Lower lobe of right lung (tissue), 2 donors: ENCODE data around the gene TXNL4B. TPM values are rescaled to one million over a fixed set of nuclear protein-coding genes. Genes with fewer than 3 reads are reported as not detected.
"Not testable (repeated sequence)": the region's sequence is repeated elsewhere in the genome, so short reads cannot be mapped to it uniquely, and the experiment has no call there.

Source experiments
- ATAC-seq, 2 donors: fragments of 200-7000 bp; cut with Tn5 transposase; one replicate each; pipeline ENCODE4 v1.9.1; 2020 to 2022; ENCODE audit warnings: mild to moderate bottlenecking in 2 of 2, moderate library complexity in 2 of 2
- DNase-seq: peaks from one replicate; pipeline ENCODE4 v3.0.0-alpha.2; 2020
- H3K27ac ChIP-seq: fragments of 200-600 bp; one replicate; pipeline ENCODE4 v1.8.0; 2022
- H3K27me3 ChIP-seq: fragments of 200-600 bp; one replicate; pipeline ENCODE4 v1.8.0; 2022; ENCODE audit warnings: low read depth
- H3K36me3 ChIP-seq: fragments of 200-600 bp; one replicate; pipeline ENCODE4 v1.8.0; 2022; ENCODE audit warnings: mild to moderate bottlenecking
- H3K4me1 ChIP-seq: fragments of 200-600 bp; one replicate; pipeline ENCODE4 v1.8.0; 2022
- H3K4me3 ChIP-seq: fragments of 200-600 bp; one replicate; pipeline ENCODE4 v1.8.0; 2022; ENCODE audit warnings: mild to moderate bottlenecking
- H3K9me3 ChIP-seq: fragments of 200-600 bp; one replicate; pipeline ENCODE4 v1.8.0; 2022
- intact Hi-C: fragments of 100-400 bp; cut with DNase I; formaldehyde crosslinking; loops from one replicate; pipeline ENCODE4 v1.11.0; 2022
- total RNA-seq: library from RNA; stranded (reverse); fragmentation: NEBNext Ultra II Directional; extraction: Animal tissue kit (Norgen Biotek cat#: 25700); gene quantifications from one replicate; pipeline ENCODE4 v1.2.1, GENCODE V29; 2021
- TF ChIP-seq, protein P1 (sequence below): fragments of 200-600 bp; IDR thresholded peaks from one replicate; pipeline ENCODE4 v1.8.0; 2022; ENCODE audit warnings: antibody characterized with exemption, mild to moderate bottlenecking
- donor health status: DM: no; HTN: yes; CAD: no; lungs with severe emphysema.

TXNL4B gene
- total RNA-seq, 1 donor from 2014 or later, result 14.4 TPM

DNA sequence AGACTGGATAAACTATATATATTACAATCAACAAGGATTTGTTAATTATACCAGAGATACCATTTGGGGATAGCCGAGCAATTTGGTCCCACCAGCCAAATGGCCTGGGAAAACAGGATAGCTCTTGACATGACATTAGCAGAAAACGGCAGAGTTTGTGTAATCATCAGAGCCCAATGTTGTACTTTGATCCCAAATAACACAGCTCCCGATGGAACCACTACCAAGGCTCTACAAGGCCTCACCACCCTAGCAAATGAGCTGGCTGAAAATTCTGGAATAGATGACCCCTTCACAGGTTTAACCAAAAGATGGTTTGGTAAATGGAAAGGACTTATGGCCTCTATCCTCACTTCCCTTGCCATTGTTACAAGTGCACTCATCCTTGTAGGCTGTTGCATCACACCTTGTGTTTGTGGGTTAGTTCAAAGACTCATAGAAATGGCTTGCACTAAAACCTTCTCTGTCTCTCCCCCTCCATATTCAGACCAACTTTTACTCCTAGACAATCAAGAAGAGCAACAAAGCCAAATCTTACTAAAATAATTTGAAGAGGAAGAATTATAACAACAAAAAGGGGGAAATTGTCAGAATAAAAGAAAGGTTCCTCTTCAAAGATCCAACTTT is 9.5 kb downstream of the TXNL4B start:
- no peak overlapping the region for H3K27ac ChIP-seq
- no peaks in the 10 kb centered on the region for H3K9me3 ChIP-seq
- TF ChIP-seq, protein P1, sequence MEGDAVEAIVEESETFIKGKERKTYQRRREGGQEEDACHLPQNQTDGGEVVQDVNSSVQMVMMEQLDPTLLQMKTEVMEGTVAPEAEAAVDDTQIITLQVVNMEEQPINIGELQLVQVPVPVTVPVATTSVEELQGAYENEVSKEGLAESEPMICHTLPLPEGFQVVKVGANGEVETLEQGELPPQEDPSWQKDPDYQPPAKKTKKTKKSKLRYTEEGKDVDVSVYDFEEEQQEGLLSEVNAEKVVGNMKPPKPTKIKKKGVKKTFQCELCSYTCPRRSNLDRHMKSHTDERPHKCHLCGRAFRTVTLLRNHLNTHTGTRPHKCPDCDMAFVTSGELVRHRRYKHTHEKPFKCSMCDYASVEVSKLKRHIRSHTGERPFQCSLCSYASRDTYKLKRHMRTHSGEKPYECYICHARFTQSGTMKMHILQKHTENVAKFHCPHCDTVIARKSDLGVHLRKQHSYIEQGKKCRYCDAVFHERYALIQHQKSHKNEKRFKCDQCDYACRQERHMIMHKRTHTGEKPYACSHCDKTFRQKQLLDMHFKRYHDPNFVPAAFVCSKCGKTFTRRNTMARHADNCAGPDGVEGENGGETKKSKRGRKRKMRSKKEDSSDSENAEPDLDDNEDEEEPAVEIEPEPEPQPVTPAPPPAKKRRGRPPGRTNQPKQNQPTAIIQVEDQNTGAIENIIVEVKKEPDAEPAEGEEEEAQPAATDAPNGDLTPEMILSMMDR, result no peak
- H3K36me3 ChIP-seq, result peaks cover 45% of the 10 kb centered on the region
- ATAC-seq (no peak), DNase-seq (no peak)
- no peak overlapping the region for H3K4me3 ChIP-seq
- H3K4me1 ChIP-seq, result no peaks in the 10 kb centered on the region
- no peaks in the 10 kb centered on the region for H3K27me3 ChIP-seq
- intact Hi-C loops, result no loop called here

DNA sequence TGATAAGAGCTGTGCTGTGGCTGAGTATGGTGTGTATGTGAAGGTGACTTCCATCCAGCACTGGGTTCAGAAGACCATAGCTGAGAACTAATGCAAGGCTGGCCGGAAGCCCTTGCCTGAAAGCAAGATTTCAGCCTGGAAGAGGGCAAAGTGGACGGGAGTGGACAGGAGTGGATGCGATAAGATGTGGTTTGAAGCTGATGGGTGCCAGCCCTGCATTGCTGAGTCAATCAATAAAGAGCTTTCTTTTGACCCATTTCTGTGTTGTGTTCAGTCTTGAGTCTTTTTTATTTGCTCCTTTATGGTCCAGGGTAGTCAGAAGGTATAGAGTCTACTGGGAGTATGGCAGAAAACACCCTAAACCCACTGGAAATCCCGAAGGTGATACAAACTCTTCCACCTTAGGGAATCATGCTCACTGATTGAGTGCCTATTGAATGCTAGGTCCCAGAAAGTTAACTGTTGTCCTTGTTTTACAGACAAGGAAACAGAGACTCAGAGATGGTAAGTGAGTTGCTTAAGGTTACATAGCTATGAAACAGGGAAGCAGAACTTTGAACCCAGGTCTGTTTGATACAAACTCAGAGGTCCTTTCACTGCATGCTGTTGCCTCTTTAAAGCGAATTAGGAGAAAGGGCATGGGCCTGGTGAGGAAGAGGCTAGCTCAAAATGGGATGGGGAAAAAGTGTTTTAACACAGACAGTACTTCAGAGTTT is 16.3 kb downstream of the TXNL4B start:
- H3K9me3 ChIP-seq, intact Hi-C loops, H3K27ac ChIP-seq, DNase-seq, H3K36me3 ChIP-seq, ATAC-seq, H3K4me3 ChIP-seq, H3K4me1 ChIP-seq, H3K27me3 ChIP-seq: not testable (repeated sequence)

DNA sequence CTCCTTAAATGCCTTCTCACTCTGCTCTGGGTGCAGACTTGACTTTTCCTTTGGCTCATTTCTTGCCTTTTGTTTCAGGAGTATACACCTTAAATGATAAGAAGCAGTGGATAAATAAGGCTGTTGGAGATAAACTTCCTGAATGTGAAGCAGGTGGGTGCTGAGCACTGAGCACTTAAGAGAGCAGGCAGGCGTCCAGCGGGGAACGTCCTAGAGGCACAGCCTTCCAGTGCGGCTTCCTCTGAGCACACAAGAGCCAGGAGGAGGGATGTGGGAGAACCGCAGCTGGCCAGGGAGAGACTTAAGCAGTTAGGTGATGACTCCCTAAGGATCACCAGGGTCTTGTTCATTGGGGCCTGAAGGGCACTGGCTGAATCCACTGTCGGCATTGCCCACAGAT is 18.4 kb downstream of the TXNL4B start:
- H3K27ac ChIP-seq, H3K9me3 ChIP-seq, H3K36me3 ChIP-seq, DNase-seq, H3K4me1 ChIP-seq, intact Hi-C loops, H3K4me3 ChIP-seq, H3K27me3 ChIP-seq: not testable (repeated sequence)
- peak; percentile 34 to 70 for ATAC-seq

DNA sequence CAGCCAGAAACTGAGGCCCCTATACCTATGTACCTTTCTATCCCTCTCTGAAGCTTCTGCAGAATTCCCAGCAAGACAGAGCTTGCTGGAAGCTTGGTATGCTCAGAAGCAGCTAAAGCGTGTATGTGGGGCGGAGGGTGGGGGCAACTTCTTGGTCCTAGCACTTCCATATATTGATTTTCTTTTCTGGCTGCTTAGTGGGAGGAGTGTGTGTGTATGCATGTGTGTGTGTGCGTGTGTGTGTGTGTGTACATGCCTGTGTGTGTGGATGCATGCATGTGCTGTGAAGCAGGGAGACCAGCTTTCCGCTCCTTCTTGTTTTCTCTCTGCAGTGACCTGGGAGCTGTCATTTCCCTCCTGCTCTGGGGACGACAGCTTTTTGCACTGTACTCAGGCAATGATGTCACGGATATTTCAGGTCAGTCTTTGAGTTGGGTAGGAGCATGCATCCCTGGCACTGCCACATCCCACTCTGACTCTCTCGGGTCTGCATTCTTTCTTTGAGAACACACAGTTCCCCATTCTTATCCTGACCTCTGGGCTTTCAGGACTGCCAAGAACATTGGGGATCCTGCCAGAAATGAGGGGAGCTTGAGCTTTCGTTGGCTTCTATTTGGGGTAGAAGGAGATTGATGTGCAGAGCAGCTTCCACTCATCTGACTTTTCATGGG is 19.7 kb downstream of the TXNL4B start:
- Histone ChIP-seq H3K4me1 (peaks cover 4% of the 10 kb centered on the region), H3K36me3 (peaks cover 3% of the 10 kb centered on the region), H3K9me3 (no peaks in the 10 kb centered on the region), H3K4me3 (no peak overlapping the region), H3K27me3 (no peaks in the 10 kb centered on the region), H3K27ac (peak overlapping the region; percentile 28)
- DNase-seq, result no peak
- peak; percentile 47 to 66 for ATAC-seq
- TF ChIP-seq, protein P1, result no peak
- intact Hi-C loops, result no loop called here

DNA sequence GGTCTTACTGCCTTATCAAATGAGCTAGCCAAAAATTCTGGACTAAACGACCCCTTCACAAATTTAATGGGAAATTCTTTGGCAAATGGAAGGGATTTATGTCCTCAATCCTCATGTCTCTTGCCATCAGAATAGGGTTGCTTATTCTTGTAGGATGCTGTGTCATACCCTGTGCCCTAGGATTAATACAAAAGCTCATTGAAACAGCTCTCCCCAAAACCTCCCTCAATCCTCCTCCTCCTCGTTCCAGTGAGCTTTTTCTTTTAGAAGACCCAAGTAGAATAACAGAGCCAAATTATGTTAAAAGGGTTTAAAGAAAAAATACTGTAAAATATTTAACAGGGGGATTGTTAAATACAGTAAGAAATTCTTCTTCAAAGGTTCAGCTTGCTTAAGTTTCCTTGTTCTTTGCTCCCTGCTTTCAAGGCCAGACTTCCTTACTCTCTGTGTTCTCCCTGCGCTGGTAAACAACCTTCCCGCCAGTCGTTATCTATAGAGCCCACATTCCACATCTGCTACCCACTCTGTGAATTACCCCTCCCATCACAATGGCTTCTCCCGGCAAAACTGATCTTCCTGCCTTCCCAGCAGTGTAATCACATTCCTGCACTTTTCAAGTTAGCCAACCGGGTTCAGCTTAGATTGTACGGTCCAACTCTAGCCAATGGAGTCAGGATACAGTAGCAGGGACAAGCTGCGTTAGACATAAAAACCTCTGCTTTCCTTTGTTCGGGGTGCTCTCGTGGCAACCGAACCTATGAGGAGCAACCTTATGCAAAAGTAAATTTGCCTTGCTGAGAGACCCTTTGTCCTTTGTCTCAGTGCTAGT is 20.7 kb downstream of the TXNL4B start:
- TF ChIP-seq, protein P1, result no peak
- Histone ChIP-seq H3K4me3 (no peak overlapping the region), H3K4me1 (peaks cover 7% of the 10 kb centered on the region), H3K27ac (peak overlapping the region; percentile 67), H3K9me3 (no peaks in the 10 kb centered on the region), H3K27me3 (no peaks in the 10 kb centered on the region), H3K36me3 (peaks cover 3% of the 10 kb centered on the region)
- ATAC-seq (peak; percentile 25 to 40), DNase-seq (no peak)
- intact Hi-C loops, result no loop called here

DNA sequence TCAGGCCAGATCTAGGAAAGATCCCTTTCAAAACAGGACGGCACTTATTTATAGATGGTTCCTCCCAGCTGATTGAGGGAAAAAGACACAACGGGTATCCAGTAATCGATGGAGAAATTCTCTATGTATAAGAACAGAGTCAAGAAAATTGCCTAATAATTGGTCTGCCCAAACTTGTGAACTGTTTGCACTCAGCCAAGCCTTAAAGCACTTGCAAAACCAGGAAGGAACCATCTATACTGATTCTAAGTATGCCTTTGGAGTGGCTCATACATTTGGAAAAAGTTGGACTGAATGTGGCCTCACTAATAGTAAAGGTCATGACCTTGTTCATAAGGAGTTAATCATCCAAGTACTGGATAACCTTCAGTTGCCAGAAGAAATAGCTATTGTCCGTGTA is 24.5 kb downstream of the TXNL4B start:
- Histone ChIP-seq H3K4me3 (no peak overlapping the region), H3K27me3 (no peaks in the 10 kb centered on the region), H3K27ac (no peak overlapping the region), H3K4me1 (peaks cover 7% of the 10 kb centered on the region), H3K9me3 (no peaks in the 10 kb centered on the region), H3K36me3 (no peaks in the 10 kb centered on the region)
- intact Hi-C loops, result no loop called here
- DNase-seq, result no peak
- TF ChIP-seq, protein P1, result no peak
- ATAC-seq, result peak in 1 of 2 donors; percentile 57
